ENCODE measurements around the gene STK17A. TPM values are rescaled to one million over a fixed set of nuclear protein-coding genes. Genes with fewer than 3 reads are reported as not detected.
"Not testable (repeated sequence)": the region's sequence is repeated elsewhere in the genome, so short reads cannot be mapped to it uniquely, and the experiment has no call there.

STK17A gene
- total RNA-seq, 1 donor from 2014 or later, result 37.2 TPM

GRCh38 chr7:43653466-43653865 is 70.6 kb downstream of the STK17A start:
- no peak for DNase-seq (ENCODE audit: extremely low read depth, low read depth, low spot score)

- DNase-seq (ENCODE audit: extremely low read depth, low read depth, low spot score), result no peak
These were observed 71.1 kb downstream of the STK17A start for GRCh38 chr7:43653891-43654504.

- no peak for DNase-seq (ENCODE audit: extremely low read depth, low read depth, low spot score)
These were observed 72.7 kb downstream of the STK17A start for GRCh38 chr7:43655584-43655983.

- DNase-seq (ENCODE audit: extremely low read depth, low read depth, low spot score), result no peak
These were observed 74.1 kb downstream of the STK17A start for GRCh38 chr7:43656997-43657396.

GRCh38 chr7:43658718-43659548 is 76.0 kb downstream of the STK17A start:
- no peak for DNase-seq (ENCODE audit: extremely low read depth, low read depth, low spot score)

GRCh38 chr7:43659549-43659896 is 76.6 kb downstream of the STK17A start:
- no peak for DNase-seq (ENCODE audit: extremely low read depth, low read depth, low spot score)

- no peak for DNase-seq (ENCODE audit: extremely low read depth, low read depth, low spot score)
These were observed 77.2 kb downstream of the STK17A start for GRCh38 chr7:43660141-43660540.

GRCh38 chr7:43664681-43665080 is 81.8 kb downstream of the STK17A start:
- DNase-seq (ENCODE audit: extremely low read depth, low read depth, low spot score), result no peak

GRCh38 chr7:43666938-43667337 is 84.0 kb downstream of the STK17A start:
- DNase-seq (ENCODE audit: extremely low read depth, low read depth, low spot score), result no peak

- DNase-seq (ENCODE audit: extremely low read depth, low read depth, low spot score), result no peak
These were observed 85.1 kb downstream of the STK17A start for GRCh38 chr7:43668035-43668434.

GRCh38 chr7:43669286-43670081 is 86.6 kb downstream of the STK17A start:
- DNase-seq (ENCODE audit: extremely low read depth, low read depth, low spot score), result no peak

GRCh38 chr7:43671521-43671920 is 88.6 kb downstream of the STK17A start:
- no peak for DNase-seq (ENCODE audit: extremely low read depth, low read depth, low spot score)

GRCh38 chr7:43673243-43673976 is 90.5 kb downstream of the STK17A start:
- DNase-seq (ENCODE audit: extremely low read depth, low read depth, low spot score), result not testable (repeated sequence)

GRCh38 chr7:43674559-43675436 is 91.9 kb downstream of the STK17A start:
- DNase-seq (ENCODE audit: extremely low read depth, low read depth, low spot score), result peak; percentile 84

Other genes with a start within 250 kb of the STK17A start
- gene COA1, start 146.4 kb downstream of the STK17A start, total RNA-seq, result 33.8 and 40.1 TPM in 2 replicates
- 39.3 and 54.2 TPM in 2 replicates for gene BLVRA, start 175.6 kb downstream of the STK17A start, total RNA-seq

All from glomerular endothelial cell (primary cell).